SU-DHL-6 (cell line): ENCODE measurements around the gene RIMBP3C.

Experiments used
- H2AFZ ChIP-seq: fragments of 200-600 bp; sonication (generic); 2 replicates; pipeline ENCODE4 v1.6.1; 2014; ENCODE audit warnings: low read depth, mild to moderate bottlenecking, moderate library complexity, mixed read lengths, antibody characterized with exemption, low read length; ENCODE audit not compliant: severe bottlenecking
- H3F3A ChIP-seq: fragments of 200-600 bp; shearing (Covaris generic); 2 replicates; pipeline ENCODE4 v1.6.0; 2016; ENCODE audit warnings: antibody characterized with exemption, mild to moderate bottlenecking; ENCODE audit not compliant: insufficient read depth
- H3K27ac ChIP-seq: fragments of 200-600 bp; sonication (generic); 2 replicates; pipeline ENCODE4 v1.5.1; 2016; ENCODE audit warnings: low read depth, mild to moderate bottlenecking, low read length, moderate library complexity, mixed read lengths
- H3K27me3 ChIP-seq: fragments of 200-600 bp; sonication (generic), shearing (Covaris generic); 2 replicates; pipeline ENCODE4 v1.6.0; 2014; ENCODE audit warnings: mild to moderate bottlenecking, low read length
- H3K36me3 ChIP-seq: fragments of 200-600 bp; sonication (generic); 2 replicates; pipeline ENCODE4 v1.6.1; 2014; ENCODE audit warnings: mild to moderate bottlenecking, low read length, mixed read lengths
- H3K4me2 ChIP-seq: fragments of 300-600, 200-600 bp; shearing (Covaris generic), sonication (generic); 2 replicates; pipeline ENCODE4 v1.6.0; 2014; ENCODE audit warnings: low read length, low read depth, mild to moderate bottlenecking; ENCODE audit not compliant: poor library complexity, severe bottlenecking
- H3K4me3 ChIP-seq: fragments of 200-600 bp; sonication (generic); 2 replicates; pipeline ENCODE4 v1.5.1; 2014; ENCODE audit warnings: antibody characterized with exemption, low read length, mild to moderate bottlenecking, mixed read lengths; ENCODE audit not compliant: insufficient read depth, poor library complexity, severe bottlenecking
- H3K79me2 ChIP-seq: fragments of 200-600 bp; sonication (generic); 2 replicates; pipeline ENCODE4 v1.6.1; 2014; ENCODE audit warnings: mild to moderate bottlenecking, low read length, moderate library complexity; ENCODE audit not compliant: insufficient read depth
- H3K9ac ChIP-seq: fragments of 200-600 bp; sonication (generic); 2 replicates; pipeline ENCODE4 v1.7.0; 2014; ENCODE audit warnings: mild to moderate bottlenecking, low read length
- H3K9me2 ChIP-seq: fragments of 200-600 bp; sonication (generic); replicated peaks from 2 replicates; pipeline ENCODE4 v1.6.1; 2014; ENCODE audit warnings: low read length; ENCODE audit not compliant: insufficient read depth
- H3K9me3 ChIP-seq: fragments of 200-600 bp; sonication (generic); 2 replicates; pipeline ENCODE4 v1.6.1; 2014; ENCODE audit warnings: low read length, mixed read lengths; ENCODE audit not compliant: insufficient read depth
- H4K20me1 ChIP-seq: fragments of 200-600 bp; sonication (generic); 2 replicates; pipeline ENCODE4 v1.6.1; 2014; ENCODE audit warnings: low read depth, mild to moderate bottlenecking, antibody characterized with exemption, low read length, moderate library complexity, mixed read lengths
- CTCF ChIP-seq: fragments of 200-600 bp; sonication (generic); IDR thresholded peaks from one replicate; pipeline ENCODE4 v1.5.1; 2017; ENCODE audit warnings: antibody characterized with exemption, mild to moderate bottlenecking, low read length, moderate library complexity; ENCODE audit not compliant: insufficient read depth, poor library complexity, severe bottlenecking
- EZH2phosphoT487 ChIP-seq: fragments of 200-600 bp; sonication (generic), shearing (Covaris generic); conservative IDR thresholded peaks from 2 replicates; pipeline ENCODE4 v1.6.1; 2018; ENCODE audit warnings: mild to moderate bottlenecking, antibody characterized with exemption, low read length, moderate library complexity, mixed read lengths

RIMBP3C gene

GRCh38 chr22:21591695-21592094 lies 40.4 kb upstream of the RIMBP3C start:
- H3K9ac ChIP-seq = no peak overlapping the region
- no peaks in the 10 kb centered on the region for H3K9me3 ChIP-seq
- H3K27ac ChIP-seq = no peak overlapping the region
- no peak overlapping the region for H2AFZ ChIP-seq
- H3K9me2 ChIP-seq = no peaks in the 10 kb centered on the region
- TF ChIP-seq EZH2phosphoT487 (no peak), CTCF (no peak)
- no peaks in the 10 kb centered on the region for H3K36me3 ChIP-seq
- peaks cover 76% of the 10 kb centered on the region for H3K79me2 ChIP-seq
- peaks cover 10% of the 10 kb centered on the region; the same call in 1 of the 2 replicates for H3F3A ChIP-seq
- no peaks in the 10 kb centered on the region for H4K20me1 ChIP-seq
- H3K4me2 ChIP-seq = no peak overlapping the region
- H3K27me3 ChIP-seq = no peaks in the 10 kb centered on the region
- H3K4me3 ChIP-seq = no peak overlapping the region

GRCh38 chr22:21590809-21591641 lies 39.8 kb upstream of the RIMBP3C start:
- no peaks in the 10 kb centered on the region for H3K36me3 ChIP-seq
- no peaks in the 10 kb centered on the region for H3K9me3 ChIP-seq
- peaks cover 81% of the 10 kb centered on the region for H3K79me2 ChIP-seq
- H3K9ac ChIP-seq = no peak overlapping the region
- no peak overlapping the region for H2AFZ ChIP-seq
- TF ChIP-seq EZH2phosphoT487 (no peak), CTCF (no peak)
- no peaks in the 10 kb centered on the region for H4K20me1 ChIP-seq
- H3K9me2 ChIP-seq = no peaks in the 10 kb centered on the region
- no peak overlapping the region for H3K27ac ChIP-seq
- peaks cover 10% of the 10 kb centered on the region; the same call in 1 of the 2 replicates for H3F3A ChIP-seq
- no peaks in the 10 kb centered on the region for H3K27me3 ChIP-seq
- no peak overlapping the region for H3K4me3 ChIP-seq
- no peak overlapping the region for H3K4me2 ChIP-seq

GRCh38 chr22:21589396-21589795 lies 38.1 kb upstream of the RIMBP3C start:
- H3K9me2 ChIP-seq = no peaks in the 10 kb centered on the region
- no peak overlapping the region for H3K27ac ChIP-seq
- H2AFZ ChIP-seq = no peak overlapping the region
- H3K9ac ChIP-seq = no peak overlapping the region
- no peak overlapping the region for H3K4me2 ChIP-seq
- no peaks in the 10 kb centered on the region for H3K9me3 ChIP-seq
- peaks cover 10% of the 10 kb centered on the region; the same call in 1 of the 2 replicates for H3F3A ChIP-seq
- TF ChIP-seq EZH2phosphoT487 (no peak), CTCF (no peak)
- H3K36me3 ChIP-seq = no peaks in the 10 kb centered on the region
- H3K27me3 ChIP-seq = no peaks in the 10 kb centered on the region
- H4K20me1 ChIP-seq = no peaks in the 10 kb centered on the region
- H3K79me2 ChIP-seq = peaks cover 80% of the 10 kb centered on the region
- H3K4me3 ChIP-seq = no peak overlapping the region
